ENCODE measurements around the gene MFSD12. TPM values are rescaled to one million over a fixed set of nuclear protein-coding genes. Genes with fewer than 3 reads are reported as not detected.

MFSD12 gene
- total and polyA plus RNA-seq, 2 of the 8 experiments (the other 6 are each of a cell fraction or from before 2014, with no cell fraction given) = 59.6 to 71.3 TPM

DNA sequence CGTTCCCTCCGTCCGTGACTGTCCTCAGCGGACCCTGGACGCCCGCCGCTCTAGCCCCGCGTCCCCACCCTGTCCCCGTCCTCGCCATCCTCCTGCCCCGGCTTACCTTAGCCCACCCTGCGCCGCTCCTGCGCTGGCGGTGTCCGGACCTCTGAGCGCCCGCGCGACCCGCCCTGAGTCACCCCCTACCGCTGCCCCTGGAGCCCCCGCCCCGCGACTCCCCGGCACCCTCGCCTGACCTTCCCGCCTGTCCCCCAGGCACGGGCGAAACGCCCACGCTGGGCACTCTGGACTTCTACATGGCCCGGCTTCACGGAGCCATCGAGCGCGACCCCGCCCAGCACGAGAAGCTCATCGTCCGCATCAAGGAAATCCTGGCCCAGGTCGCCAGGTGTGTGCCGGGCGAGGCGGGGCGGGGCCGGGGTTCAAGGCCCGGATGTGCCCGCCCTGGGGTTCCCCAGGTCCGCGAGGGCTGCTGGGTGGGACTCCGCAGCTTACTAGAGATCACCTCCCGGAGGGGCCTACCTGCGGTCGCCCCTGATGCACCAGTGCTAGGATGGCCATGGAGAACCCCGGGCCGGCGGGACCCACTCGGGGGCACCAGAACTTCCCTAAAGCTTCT is 20.4 kb upstream of the MFSD12 start (continued):
- peak; percentile 52; the same call in 1 of the 2 replicates for TF ChIP-seq SP4 (IDR thresholded peaks at IDR 0.05; ENCODE audit: low read length)
- TF ChIP-seq, protein P1, sequence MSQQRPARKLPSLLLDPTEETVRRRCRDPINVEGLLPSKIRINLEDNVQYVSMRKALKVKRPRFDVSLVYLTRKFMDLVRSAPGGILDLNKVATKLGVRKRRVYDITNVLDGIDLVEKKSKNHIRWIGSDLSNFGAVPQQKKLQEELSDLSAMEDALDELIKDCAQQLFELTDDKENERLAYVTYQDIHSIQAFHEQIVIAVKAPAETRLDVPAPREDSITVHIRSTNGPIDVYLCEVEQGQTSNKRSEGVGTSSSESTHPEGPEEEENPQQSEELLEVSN (IDR thresholded peaks at IDR 0.05) = peak; percentile 53; the same call in 1 of the 2 replicates

All from H1 (cell line).